Measurements from ENCODE around the gene SCD5.

The SCD5 gene

DNA sequence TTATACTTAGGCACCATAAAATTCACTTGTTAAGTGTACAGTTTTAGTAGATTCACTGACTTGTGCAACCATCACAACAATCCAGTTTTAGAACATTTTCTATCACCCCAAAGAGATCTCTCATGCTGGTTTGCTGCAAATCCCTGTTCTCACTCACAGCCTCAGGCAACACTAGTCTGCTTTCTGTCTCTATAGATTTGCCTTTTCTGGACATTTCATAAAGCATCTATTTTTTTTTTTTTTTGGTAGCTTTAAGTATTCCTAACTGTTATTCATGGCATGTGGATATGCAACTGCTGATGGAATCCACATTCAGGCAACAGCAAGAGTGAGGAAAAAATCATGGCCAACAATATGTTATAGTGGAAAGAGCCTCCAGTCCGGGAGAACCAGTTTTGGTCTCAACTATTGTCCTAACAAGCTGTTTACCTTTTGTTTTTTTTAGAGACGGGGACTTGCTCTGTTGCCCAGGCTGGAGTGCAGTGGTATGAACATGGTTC is 209.8 kb downstream of the SCD5 start:
- Histone ChIP-seq H3K4me1 (ENCODE audit: low read depth, poor library complexity, severe bottlenecking) (no peaks in the 10 kb centered on the region), H3K27ac (no peak overlapping the region), H3K79me2 (ENCODE audit: insufficient read depth, low read depth) (no peaks in the 10 kb centered on the region), H3K9ac (no peak overlapping the region), H3K4me2 (no peak overlapping the region), H4K20me1 (ENCODE audit: insufficient read depth) (no peaks in the 10 kb centered on the region), H2AFZ (ENCODE audit: low read depth) (no peak overlapping the region), H3K4me3 (IDR thresholded peaks at IDR 0.05; ENCODE audit: insufficient read depth, low read depth, low read length) (no peak overlapping the region), H3K27me3 (ENCODE audit: insufficient read depth, low read depth) (no peaks in the 10 kb centered on the region), H3K36me3 (ENCODE audit: insufficient read depth) (no peaks in the 10 kb centered on the region)
- TF ChIP-seq, protein P1, sequence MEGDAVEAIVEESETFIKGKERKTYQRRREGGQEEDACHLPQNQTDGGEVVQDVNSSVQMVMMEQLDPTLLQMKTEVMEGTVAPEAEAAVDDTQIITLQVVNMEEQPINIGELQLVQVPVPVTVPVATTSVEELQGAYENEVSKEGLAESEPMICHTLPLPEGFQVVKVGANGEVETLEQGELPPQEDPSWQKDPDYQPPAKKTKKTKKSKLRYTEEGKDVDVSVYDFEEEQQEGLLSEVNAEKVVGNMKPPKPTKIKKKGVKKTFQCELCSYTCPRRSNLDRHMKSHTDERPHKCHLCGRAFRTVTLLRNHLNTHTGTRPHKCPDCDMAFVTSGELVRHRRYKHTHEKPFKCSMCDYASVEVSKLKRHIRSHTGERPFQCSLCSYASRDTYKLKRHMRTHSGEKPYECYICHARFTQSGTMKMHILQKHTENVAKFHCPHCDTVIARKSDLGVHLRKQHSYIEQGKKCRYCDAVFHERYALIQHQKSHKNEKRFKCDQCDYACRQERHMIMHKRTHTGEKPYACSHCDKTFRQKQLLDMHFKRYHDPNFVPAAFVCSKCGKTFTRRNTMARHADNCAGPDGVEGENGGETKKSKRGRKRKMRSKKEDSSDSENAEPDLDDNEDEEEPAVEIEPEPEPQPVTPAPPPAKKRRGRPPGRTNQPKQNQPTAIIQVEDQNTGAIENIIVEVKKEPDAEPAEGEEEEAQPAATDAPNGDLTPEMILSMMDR (conservative IDR thresholded peaks at IDR 0.05; ENCODE audit: low read depth, low read length) = no peak

DNA sequence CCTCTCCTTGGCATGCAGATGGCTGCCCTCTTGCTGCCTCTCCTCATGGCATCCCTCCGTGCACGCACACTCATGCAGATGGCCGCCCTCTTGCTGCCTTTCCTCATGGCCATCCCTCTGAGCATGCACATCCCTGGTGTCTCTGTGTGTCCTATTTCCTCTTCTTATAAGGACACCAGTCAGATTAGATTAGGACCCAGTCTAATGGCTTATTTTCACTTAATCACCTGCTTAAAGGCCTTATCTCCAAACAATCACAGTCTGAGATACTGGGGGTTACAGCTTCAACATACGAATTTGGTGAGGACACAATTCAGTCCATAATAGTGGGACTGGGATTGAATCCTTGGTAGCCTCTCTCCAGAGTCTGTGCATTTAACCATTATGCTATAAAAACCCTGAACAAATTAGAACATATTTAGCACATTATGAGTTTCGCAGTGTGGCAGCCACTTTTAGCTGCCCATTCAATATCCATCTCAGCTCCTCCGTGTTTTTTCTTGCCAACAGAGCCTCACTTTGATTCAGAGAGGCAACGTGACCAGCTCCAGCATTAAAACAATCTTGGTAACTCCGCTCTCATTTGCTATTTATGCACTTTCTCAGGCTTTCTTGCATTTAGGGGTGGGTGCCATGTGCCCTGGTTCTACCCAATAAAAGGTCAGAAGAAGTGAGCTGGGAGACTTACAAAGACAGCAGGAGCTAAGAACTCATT is 210.6 kb downstream of the SCD5 start:
- no peaks in the 10 kb centered on the region for H3K4me1 ChIP-seq (ENCODE audit: low read depth, poor library complexity, severe bottlenecking)
- H3K36me3 ChIP-seq (ENCODE audit: insufficient read depth) = no peaks in the 10 kb centered on the region
- H3K4me3 ChIP-seq (IDR thresholded peaks at IDR 0.05; ENCODE audit: insufficient read depth, low read depth, low read length) = no peak overlapping the region
- H3K9ac ChIP-seq = no peak overlapping the region
- H3K27ac ChIP-seq = no peak overlapping the region
- TF ChIP-seq, protein P1 (conservative IDR thresholded peaks at IDR 0.05; ENCODE audit: low read depth, low read length) = no peak
- no peaks in the 10 kb centered on the region for H3K79me2 ChIP-seq (ENCODE audit: insufficient read depth, low read depth)
- no peak overlapping the region for H2AFZ ChIP-seq (ENCODE audit: low read depth)
- H3K4me2 ChIP-seq = no peak overlapping the region
- H4K20me1 ChIP-seq (ENCODE audit: insufficient read depth) = no peaks in the 10 kb centered on the region
- H3K27me3 ChIP-seq (ENCODE audit: insufficient read depth, low read depth) = no peaks in the 10 kb centered on the region

DNA sequence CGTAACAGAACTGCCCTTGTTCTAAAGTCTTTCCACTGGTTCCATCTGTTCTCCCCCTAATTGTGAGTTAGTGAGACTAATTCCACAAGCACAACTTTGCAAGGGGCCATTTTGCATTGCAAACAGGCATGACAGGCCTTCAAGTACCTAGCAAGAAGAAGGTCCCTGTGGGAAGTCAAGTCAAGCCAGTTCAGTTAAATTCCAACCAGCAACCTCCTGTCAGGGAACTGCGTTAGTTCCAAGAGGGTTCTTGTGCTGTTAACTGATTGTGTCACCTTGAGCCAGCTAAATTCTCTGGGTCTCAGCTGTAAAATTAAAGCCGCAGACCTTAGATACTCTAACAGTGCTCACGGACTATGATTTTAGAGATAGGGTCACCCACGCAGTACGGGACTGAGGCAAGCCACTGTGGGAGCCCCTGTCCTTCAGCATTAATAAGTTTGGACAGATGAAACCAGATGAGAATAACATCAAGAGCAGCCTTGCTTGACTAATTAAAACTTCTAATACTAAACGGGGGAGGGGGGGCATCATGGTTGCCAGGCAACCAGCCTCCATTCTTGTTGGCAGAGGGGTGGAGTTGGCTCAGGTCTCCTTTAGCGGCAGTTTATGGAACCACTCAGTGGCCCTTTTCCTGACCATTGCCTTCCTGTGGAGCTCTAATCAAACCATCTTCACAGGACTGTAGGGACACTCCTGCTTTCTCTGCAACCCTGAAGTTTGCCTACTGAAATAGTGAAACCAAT is 212.7 kb downstream of the SCD5 start:
- H3K4me3 ChIP-seq (IDR thresholded peaks at IDR 0.05; ENCODE audit: insufficient read depth, low read depth, low read length) = no peak overlapping the region
- H3K79me2 ChIP-seq (ENCODE audit: insufficient read depth, low read depth) = no peaks in the 10 kb centered on the region
- H3K36me3 ChIP-seq (ENCODE audit: insufficient read depth) = no peaks in the 10 kb centered on the region
- H2AFZ ChIP-seq (ENCODE audit: low read depth) = no peak overlapping the region
- H3K4me2 ChIP-seq = no peak overlapping the region
- TF ChIP-seq, protein P1 (conservative IDR thresholded peaks at IDR 0.05; ENCODE audit: low read depth, low read length) = no peak
- H3K4me1 ChIP-seq (ENCODE audit: low read depth, poor library complexity, severe bottlenecking) = no peaks in the 10 kb centered on the region
- H4K20me1 ChIP-seq (ENCODE audit: insufficient read depth) = no peaks in the 10 kb centered on the region
- no peak overlapping the region for H3K9ac ChIP-seq
- no peaks in the 10 kb centered on the region for H3K27me3 ChIP-seq (ENCODE audit: insufficient read depth, low read depth)
- H3K27ac ChIP-seq = no peak overlapping the region

DNA sequence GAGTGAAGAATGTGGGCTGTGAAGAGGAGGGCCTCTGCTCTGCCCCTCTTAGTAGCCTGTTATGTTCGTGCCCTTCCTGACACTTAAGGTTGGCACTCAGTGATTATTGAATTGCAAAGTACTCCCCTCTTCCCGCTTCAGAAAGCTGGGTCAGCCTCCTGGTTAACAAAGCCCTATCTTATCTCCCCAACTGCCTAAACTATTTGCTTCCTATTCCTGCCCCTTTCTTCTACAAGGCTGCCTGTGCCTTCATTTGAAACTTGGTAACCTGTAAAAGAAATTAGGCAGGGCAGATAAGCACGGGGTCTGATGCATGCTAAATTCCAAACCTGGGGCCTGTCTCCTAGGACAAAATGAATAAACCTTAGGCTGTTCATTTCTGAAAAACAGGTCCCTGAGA is 213.7 kb downstream of the SCD5 start:
- Histone ChIP-seq H3K4me3 (IDR thresholded peaks at IDR 0.05; ENCODE audit: insufficient read depth, low read depth, low read length) (no peak overlapping the region), H3K27ac (no peak overlapping the region), H3K36me3 (ENCODE audit: insufficient read depth) (no peaks in the 10 kb centered on the region), H4K20me1 (ENCODE audit: insufficient read depth) (no peaks in the 10 kb centered on the region), H2AFZ (ENCODE audit: low read depth) (no peak overlapping the region), H3K4me1 (ENCODE audit: low read depth, poor library complexity, severe bottlenecking) (no peaks in the 10 kb centered on the region), H3K9ac (no peak overlapping the region), H3K27me3 (ENCODE audit: insufficient read depth, low read depth) (no peaks in the 10 kb centered on the region), H3K4me2 (no peak overlapping the region), H3K79me2 (ENCODE audit: insufficient read depth, low read depth) (no peaks in the 10 kb centered on the region)
- TF ChIP-seq, protein P1 (conservative IDR thresholded peaks at IDR 0.05; ENCODE audit: low read depth, low read length) = no peak
